Tibial artery (tissue), 4 donors: ENCODE results near the gene SRI.

Experiments used
- DNase-seq, 2 donors: peaks; one replicate each; pipeline ENCODE4 v3.0.0-alpha.2; 2019
- H3K27ac ChIP-seq, 2 donors: fragments of 200-600 bp; sonication (generic) in 1 of 2; 1 replicate in 1 of 2; 2 replicates in 1 of 2; pipeline ENCODE4 v1.5.1; 2018 to 2019; ENCODE audit warnings: mild to moderate bottlenecking in 1 of 2
- H3K27me3 ChIP-seq, 2 donors: fragments of 200-600 bp; sonication (generic) in 1 of 2; one replicate each; pipeline versions ENCODE4 v1.5.1 to v1.6.0; 2016 to 2019
- H3K36me3 ChIP-seq, 3 donors: fragments of 200-600 bp; sonication (generic) in 2 of 3; one replicate each; pipeline ENCODE4 v1.5.1; 2016 to 2019; ENCODE audit warnings: mild to moderate bottlenecking in 2 of 3
- H3K4me1 ChIP-seq, 4 donors: fragments of 200-600 bp; sonication (generic) in 2 of 4; 1 replicate in 3 of 4; 2 replicates in 1 of 4; pipeline ENCODE4 v1.5.1; 2016 to 2019
- H3K4me3 ChIP-seq, 2 donors: fragments of 200-600 bp; sonication (generic) in 1 of 2; 1 replicate in 1 of 2; 2 replicates in 1 of 2; pipeline ENCODE4 v1.5.1; 2018 to 2019; ENCODE audit warnings: mild to moderate bottlenecking in 2 of 2
- H3K9me3 ChIP-seq, 3 donors: fragments of 200-600 bp; sonication (generic) in 1 of 3; one replicate each; pipeline ENCODE4 v1.5.1; 2016 to 2019
- intact Hi-C: fragments of 100-400 bp; cut with DNase I; formaldehyde crosslinking; loops from one replicate; pipeline ENCODE4 v1.15.0; 2023; ENCODE audit warnings: low total_unique reads
- TF ChIP-seq, protein P1 (sequence below), 2 experiments: fragments of 200-600 bp in 1 of 2; fragments of 450-650 bp in 1 of 2; IDR thresholded peaks; one replicate each; pipeline ENCODE4 v1.5.1; 2017 to 2019; ENCODE audit warnings: antibody characterized with exemption in 2 of 2, mild to moderate bottlenecking in 1 of 2, moderate library complexity in 1 of 2

Gene SRI

DNA sequence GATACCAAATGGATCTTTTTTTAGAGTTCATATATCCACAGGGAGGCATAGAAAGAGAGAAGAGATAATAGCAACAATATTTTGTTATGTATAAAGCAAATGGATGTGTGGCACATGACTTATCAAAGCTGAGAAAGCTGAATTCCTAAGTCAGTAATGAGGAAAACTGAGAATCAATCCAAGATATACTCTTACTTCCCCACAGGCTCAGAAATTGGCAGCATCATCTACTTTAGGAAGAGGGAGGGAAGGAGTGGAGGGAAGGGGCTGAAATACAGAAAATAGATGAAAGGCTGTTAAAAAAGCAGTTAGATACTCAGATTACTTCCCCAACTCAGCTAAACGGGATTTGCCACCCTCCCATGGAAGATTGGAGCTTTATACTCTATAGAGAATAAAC lies 63.5 kb downstream of the SRI start:
- Histone ChIP-seq H3K4me1 (no peaks in the 10 kb centered on the region), H3K27me3 (no peaks in the 10 kb centered on the region), H3K27ac (no peak overlapping the region), H3K36me3 (no peaks in the 10 kb centered on the region), H3K4me3 (no peak overlapping the region), H3K9me3 (no peaks in the 10 kb centered on the region)
- no peak for DNase-seq
- intact Hi-C loops: no loop called here
- TF ChIP-seq, protein P1, sequence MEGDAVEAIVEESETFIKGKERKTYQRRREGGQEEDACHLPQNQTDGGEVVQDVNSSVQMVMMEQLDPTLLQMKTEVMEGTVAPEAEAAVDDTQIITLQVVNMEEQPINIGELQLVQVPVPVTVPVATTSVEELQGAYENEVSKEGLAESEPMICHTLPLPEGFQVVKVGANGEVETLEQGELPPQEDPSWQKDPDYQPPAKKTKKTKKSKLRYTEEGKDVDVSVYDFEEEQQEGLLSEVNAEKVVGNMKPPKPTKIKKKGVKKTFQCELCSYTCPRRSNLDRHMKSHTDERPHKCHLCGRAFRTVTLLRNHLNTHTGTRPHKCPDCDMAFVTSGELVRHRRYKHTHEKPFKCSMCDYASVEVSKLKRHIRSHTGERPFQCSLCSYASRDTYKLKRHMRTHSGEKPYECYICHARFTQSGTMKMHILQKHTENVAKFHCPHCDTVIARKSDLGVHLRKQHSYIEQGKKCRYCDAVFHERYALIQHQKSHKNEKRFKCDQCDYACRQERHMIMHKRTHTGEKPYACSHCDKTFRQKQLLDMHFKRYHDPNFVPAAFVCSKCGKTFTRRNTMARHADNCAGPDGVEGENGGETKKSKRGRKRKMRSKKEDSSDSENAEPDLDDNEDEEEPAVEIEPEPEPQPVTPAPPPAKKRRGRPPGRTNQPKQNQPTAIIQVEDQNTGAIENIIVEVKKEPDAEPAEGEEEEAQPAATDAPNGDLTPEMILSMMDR (IDR thresholded peaks at IDR 0.05): no peak

DNA sequence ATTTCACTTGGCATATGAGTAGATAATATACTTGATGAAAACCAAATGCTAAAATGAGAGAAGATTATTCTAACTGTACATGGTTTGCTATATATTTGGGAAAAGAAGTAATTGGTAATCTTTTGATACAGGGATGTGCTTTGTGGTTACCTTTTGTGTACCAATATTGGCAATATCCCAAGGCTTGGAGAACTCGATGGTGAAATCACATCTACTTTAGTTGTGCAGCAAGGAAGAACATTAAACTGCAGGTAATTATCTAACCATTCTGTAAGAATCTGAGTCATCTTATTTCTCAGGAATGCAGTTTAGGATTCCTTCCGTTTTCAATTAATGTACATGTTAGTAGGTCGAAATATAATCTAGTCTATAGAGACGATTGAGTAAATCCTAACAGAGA lies 64.1 kb downstream of the SRI start:
- no peaks in the 10 kb centered on the region for H3K9me3 ChIP-seq
- intact Hi-C loops: no loop called here
- no peak for DNase-seq
- TF ChIP-seq, protein P1 (IDR thresholded peaks at IDR 0.05): no peak
- no peaks in the 10 kb centered on the region for H3K36me3 ChIP-seq
- no peaks in the 10 kb centered on the region for H3K4me1 ChIP-seq
- no peak overlapping the region for H3K4me3 ChIP-seq
- no peak overlapping the region for H3K27ac ChIP-seq
- H3K27me3 ChIP-seq: no peaks in the 10 kb centered on the region
